GM10847 (cell line): ENCODE results near the gene CATSPER3.

Experiments
- POLR2A ChIP-seq: IDR thresholded peaks from 2 replicates; pipeline ENCODE4 v1.6.1; 2011; ENCODE audit not compliant: insufficient read length; ENCODE audit errors: extremely low read depth

The CATSPER3 gene

DNA sequence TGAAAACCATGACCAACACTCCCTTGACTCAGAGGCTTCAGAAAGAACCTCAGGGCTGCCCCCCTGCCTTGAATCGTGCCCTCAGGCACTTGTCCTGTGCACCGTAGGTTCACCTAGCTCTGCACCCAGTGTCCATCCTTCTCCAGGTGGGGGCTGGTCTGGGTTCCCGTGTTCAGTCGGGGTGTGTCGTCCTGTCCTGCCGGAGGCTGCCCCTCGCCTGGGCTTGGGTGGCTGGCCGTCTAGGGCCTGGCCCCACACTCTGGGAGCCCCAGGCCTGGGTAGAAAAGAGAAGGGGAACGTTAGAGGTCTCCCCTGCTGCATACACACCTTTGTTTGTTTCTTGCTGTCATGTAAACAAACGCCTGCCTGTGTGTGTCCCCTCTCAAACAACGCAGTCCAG lies 29.3 kb downstream of the CATSPER3 start:
- no peak for TF ChIP-seq POLR2A

DNA sequence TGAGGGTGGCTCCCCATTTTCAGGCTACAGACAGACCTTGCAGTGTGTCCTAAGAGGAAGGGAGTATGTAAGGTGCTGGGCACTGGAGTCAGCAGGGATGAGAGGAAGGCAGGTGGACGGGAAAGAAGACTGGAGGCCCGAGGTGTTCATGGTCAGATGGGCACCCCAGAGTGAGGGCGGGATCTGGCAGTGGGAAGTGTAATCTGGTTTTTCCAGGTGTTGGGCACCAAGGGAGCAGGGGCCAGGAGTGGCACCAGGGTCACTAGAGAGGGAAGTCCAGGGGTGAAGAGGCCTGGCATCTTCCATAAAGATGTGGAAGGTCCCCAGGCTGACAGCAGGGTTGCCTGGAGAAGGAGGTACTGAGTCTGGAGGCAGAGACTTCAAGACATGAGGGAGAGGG lies 36.7 kb downstream of the CATSPER3 start:
- TF ChIP-seq POLR2A, result no peak

DNA sequence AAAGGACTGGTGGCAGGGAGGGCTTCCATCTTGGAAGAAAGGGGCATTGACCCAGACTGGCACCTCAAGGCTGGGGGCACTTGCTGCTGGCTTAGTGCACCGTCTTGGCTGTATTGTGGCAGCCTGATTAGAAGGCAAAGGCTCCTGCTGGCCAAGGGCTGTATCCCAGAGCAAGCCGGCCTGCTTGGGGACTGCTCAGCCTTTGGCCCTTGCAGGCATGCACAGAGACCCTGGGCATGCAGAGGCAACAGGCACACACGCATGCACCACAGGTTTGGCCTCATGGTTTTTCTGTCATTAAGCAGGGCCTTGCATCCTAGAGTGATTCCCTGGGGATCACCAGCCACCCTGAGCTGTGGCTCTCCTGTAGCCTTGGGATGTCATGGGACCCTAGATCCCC lies 37.4 kb downstream of the CATSPER3 start:
- no peak for TF ChIP-seq POLR2A

DNA sequence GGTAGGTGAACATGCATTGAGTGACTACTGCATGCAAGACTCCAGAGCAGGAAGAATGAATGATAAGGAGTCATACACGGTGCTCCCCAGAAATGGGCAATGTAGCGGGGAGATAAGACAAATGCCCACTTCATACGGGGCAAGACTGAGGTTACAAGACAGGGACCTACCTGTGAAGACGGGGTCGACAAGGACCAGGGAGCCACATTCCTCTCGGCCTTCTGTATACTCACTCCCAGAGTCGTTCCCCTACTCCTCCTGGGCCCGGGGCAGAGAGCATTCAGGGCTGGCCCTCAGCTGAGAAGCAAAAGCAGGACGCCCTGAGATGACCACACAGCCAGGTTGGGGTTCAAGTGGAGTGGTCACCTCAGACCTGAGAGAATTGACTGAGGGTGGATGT lies 39.6 kb downstream of the CATSPER3 start:
- TF ChIP-seq POLR2A, result no peak

DNA sequence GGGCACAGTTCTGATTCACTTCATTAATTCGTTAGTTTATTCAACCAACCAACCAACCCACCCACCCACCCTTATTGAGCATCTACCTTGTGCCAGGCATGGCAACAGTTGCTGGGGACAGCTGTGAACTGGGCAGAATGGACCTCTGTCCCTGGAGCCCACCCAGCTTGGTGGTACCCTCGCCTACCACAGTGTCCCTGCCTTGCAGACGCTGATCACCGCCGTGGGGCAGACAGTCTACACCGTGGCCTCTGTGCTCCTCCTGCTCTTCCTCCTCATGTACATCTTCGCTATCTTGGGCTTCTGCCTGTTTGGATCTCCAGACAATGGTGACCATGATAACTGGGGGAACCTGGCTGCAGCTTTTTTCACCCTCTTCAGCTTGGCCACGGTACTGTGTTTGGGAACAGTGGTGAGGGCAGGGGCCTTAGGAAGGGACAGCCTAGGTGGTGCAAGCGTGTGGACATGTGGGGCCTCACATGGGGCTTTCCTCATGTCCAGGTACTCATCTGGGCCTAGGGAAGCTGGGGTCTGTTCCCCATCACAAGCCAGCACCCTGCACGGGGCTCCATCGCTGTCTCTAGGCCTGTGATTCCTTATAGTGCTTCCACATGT lies 40.1 kb downstream of the CATSPER3 start:
- TF ChIP-seq POLR2A, result no peak

DNA sequence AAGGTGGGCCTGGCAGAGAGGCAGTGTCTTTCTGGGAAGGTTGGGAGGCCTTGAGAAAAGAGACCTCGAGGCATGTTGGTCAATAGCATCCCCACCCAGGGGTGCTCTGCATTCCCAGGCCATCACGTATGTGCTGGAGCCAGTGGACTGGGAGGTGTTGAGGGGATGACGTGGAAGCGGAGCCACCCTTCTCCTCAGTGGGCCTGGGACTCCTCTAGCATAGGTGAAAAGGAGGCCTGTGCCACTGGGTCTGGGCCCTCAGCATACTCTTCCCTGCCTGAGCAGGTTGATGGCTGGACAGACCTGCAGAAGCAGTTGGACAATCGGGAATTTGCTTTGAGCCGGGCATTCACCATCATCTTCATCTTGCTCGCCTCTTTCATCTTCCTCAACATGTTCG lies 40.8 kb downstream of the CATSPER3 start:
- no peak for TF ChIP-seq POLR2A

DNA sequence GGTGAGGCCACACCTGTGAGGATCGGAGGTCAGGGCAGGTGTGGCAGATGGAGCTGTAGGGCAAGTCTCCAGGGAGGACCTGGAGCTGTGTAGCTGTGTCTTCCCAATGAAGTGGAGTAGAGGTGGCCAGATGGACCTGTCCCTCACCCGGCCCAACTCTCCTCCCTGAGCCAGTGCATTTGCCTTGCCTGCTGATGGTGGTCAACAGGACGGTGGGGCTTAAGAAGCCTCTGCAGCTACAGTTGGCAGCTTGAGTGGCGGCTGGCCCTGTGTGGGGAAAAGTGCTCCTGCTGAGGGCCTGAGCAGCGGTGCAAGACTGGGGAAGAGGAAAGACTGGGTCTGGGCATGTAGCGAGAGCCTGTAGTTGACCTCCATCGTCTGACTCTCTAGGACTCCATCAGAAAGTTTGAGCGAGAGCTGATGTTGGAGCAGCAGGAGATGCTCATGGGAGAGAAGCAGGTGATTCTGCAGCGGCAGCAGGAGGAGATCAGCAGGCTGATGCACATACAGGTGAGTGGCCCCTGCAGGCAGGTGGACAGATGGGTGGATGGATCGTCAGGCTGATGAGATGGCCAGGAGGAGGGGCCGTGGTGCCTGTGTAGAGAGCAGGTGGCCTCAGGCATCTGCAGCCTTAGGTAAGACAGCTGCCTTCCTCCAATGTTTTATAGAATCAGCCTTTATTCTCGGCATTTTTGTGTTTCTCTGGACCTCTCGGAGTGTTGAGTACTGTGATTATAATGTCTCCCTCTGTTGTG lies 41.5 kb downstream of the CATSPER3 start:
- TF ChIP-seq POLR2A, result no peak

DNA sequence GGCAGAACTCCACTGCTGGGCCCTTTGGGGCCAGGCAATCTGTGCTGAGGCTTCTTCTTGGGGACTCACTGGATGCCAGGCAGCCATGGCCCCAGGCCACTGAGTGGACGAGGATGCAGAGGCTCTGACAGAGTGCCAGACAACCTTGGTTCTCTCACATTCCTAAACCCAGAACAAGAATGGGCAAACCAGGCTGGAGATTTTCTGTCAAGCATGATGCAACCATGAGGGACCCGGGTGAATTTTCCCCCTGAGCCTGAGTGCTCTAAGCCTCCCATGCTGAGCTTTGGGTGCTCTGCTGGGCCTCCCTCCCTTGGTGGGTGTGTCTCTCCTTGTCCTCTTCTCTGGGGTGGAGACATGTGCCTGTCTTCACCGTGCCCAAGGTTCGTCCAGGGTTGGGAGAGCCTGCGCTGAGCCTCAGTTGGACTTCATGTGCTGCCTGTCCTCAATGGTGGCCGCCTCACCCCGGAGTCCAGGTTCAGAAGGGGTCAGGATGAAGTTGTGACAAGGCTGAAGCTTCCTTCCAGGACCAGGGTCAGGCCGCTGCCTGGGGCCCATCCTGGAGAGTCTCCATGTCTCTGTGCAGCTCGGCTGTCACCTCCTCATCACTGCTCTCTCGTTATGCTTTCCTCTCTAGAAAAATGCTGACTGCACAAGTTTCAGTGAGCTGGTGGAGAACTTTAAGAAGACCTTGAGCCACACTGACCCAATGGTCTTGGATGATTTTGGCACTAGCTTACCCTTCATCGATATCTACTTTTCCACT lies 42.2 kb downstream of the CATSPER3 start:
- no peak for TF ChIP-seq POLR2A

DNA sequence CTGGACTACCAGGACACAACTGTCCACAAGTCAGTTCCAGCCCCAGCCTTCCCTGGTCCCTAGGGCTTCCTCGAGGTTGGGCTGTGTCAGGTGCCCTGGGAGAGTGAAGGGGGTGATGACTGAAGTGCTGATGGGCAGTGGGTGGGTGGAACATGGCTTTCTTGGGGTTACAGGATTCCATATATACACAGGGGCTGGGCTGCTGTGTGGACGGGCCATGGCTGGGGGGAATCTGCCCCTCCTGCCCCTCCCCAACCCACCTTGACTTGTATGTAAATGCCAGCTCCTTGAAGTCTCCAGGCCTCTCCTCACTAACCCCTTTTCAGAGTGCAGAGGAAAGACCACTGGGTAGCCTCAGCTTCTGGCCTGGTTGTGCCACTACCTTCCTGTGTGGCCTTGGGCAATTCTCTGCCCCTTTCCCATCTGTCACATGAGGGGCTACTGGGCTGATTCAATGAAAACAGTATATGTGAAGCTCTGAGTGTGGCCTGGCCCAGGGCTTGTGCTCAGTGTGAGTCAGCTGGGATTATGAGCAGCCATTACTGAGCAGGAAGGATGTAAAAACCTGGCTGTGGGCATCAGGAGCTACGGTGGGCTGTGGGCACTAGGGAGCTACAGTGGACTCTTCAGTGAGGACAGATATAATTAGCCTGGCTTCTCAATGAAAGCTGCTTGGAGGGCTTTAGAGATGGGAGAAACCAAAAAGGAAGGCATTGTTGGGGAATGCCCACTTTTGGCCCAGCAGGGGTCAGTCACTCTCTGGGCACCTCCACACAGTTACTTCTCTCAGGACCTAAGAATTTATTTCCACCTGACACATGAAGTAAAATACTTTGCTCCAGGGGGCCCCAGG lies 43.0 kb downstream of the CATSPER3 start:
- no peak for TF ChIP-seq POLR2A

DNA sequence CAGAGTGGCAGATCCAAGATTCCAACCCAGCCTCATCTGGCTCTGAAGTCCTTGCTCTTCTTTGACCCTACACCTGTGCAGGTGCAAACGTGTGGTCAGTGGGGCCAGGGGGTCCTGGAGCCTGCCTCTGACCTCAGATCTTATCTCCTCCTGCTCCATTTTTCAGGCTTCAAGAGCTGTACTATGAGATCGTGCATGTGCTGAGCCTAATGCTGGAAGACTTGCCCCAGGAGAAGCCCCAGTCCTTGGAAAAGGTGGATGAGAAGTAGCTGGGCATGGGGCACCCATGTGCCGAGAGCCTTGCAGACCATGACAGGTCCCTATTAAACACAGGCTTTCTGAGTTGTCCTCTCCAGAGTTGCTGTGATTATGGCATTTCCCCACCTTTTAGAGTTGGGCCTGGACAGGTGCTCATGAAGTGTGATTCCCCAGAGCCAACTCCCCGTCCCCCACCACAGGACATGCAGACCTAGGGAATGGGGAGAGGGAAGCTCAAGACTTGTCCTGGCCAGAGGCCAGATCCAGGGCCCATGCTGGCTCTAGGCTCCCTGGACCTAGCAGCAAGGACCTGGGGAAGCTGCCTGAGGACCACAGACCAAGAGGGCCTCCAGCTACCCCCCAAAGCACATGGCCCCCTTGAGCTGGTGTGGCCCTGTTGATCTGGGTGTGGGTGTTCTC lies 43.8 kb downstream of the CATSPER3 start:
- TF ChIP-seq POLR2A, result no peak

DNA sequence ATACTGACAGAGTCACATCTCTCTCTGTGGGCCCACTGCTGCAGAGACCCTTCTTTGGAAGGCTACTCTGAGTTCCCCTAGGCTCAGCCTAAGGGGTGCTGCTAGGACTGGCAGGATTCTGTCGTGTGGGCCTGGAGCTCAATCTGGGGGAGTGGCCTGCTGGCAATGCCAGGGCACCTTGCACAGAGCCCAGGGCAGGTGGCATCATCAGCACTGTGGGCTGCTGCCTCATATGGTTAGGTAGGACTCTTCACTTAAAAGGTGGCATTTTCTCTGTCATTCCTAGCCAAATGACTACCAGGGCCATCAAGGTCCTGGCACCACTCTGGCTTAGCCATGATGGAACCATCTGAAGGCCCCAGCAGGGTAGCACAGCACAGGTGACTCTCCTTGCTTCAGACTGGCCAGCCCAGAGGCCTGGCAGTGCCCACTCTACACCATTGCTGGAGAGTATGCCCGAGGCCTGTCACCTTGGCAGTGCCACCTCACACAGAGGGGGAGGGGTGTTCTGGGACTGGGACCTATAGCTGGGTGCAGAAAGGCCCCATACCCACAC lies 44.4 kb downstream of the CATSPER3 start:
- no peak for TF ChIP-seq POLR2A

DNA sequence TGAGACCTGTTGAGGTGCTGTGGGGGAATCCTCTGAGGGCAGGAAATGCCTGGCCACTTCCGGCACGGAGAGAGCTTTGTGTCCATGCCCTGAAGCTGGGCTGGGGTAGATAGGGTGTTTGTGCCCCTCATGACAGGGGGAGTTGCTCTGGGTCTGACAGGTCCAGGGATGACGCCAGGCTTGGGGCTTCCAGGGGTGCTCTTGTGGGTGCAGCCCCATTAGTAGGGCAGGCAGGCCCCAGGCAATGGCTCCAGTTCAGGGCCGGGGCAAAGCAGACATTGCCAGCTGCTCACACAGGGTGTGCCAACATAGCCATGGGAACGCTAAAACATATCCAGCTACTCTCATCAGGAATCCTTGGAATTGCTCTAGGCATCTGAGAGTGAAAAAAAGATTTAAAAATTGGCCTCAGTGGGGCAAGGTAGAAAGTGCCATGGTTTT lies 45.3 kb downstream of the CATSPER3 start:
- TF ChIP-seq POLR2A, result no peak

DNA sequence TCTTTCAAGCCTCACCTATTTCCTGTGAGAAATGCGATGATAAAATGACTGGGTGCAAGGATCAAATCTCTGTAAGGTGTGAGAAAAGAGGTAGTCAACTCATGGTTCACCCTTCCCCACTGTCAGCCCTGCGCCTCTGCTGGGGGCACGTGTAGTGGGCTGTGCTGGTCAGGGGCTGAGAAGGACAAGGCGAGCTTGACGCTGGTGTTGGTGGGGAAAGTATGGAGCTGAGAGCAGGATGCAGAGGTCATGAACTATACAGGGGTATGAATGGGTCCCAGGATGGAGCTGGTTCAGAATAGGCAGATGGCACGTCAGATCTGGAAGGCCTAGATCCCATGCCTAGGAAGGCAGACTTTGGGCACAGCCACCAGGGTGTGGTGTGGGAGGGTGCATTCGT lies 45.7 kb downstream of the CATSPER3 start:
- TF ChIP-seq POLR2A, result no peak

DNA sequence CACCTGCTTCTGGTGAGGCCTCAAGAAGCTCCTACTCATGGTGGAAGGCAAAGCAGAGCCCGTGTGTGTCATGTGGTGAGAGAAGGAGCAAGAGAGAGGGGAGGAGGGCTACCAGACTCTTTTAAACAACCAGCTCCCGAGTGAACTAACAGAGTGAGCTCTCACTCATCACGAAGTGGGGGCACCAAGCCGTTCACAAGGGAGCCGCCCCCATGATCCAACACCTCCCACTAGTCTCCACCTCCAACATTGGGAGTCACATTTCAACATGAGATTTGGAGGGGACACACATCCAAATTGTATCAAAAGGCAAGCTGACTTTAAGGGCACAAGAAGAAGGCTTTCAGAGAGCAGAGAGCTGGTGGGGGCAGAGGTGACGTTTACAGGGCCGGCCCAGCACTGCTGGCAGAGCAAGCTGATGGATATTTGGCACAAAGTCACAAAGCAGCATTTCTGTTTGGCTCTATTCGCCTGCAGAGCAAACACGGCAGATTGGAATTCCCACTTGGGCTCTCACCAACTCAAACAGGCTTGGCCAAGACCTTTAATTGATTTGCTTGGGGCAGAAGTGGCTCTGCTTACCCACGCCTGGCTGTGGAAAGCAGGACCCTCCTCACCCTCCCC lies 46.4 kb downstream of the CATSPER3 start:
- no peak for TF ChIP-seq POLR2A
